NCI-H510A (cell line): ENCODE results near the gene P2RY2.

Experiments used
- DNase-seq: peaks from one replicate; lab custom pipeline; 2025; lab: John Stamatoyannopoulos, UW

P2RY2 gene

GRCh38 chr11:73218106-73218829 is at the start of gene P2RY2:
Gene P2RY2 (plus strand): TSS chr11:73218281. CDS start chr11:73234160, 15,879 bp downstream.
- peak; percentile 85 for DNase-seq

GRCh38 chr11:73168925-73169579 is 49.0 kb upstream of the P2RY2 start:
- DNase-seq, result no peak

- no peak for DNase-seq
Measured at GRCh38 chr11:73170140-73170539, 47.9 kb upstream of the P2RY2 start.

- DNase-seq, result no peak
Measured at GRCh38 chr11:73171436-73172161, 46.5 kb upstream of the P2RY2 start.

GRCh38 chr11:73172992-73173656 is 45.0 kb upstream of the P2RY2 start:
- DNase-seq, result no peak

GRCh38 chr11:73173755-73174494 is 44.2 kb upstream of the P2RY2 start:
- no peak for DNase-seq

- DNase-seq, result no peak
Measured at GRCh38 chr11:73174495-73174791, 43.6 kb upstream of the P2RY2 start.

GRCh38 chr11:73175551-73176144 is 42.4 kb upstream of the P2RY2 start:
- no peak for DNase-seq

GRCh38 chr11:73176145-73176873 is 41.8 kb upstream of the P2RY2 start:
- DNase-seq, result no peak

- DNase-seq, result no peak
Measured at GRCh38 chr11:73176874-73177155, 41.3 kb upstream of the P2RY2 start.

GRCh38 chr11:73177380-73177777 is 40.7 kb upstream of the P2RY2 start:
- DNase-seq, result no peak

- DNase-seq, result peak; percentile 42
Measured at GRCh38 chr11:73177778-73178539, 40.1 kb upstream of the P2RY2 start.

- no peak for DNase-seq
Measured at GRCh38 chr11:73178681-73179080, 39.4 kb upstream of the P2RY2 start.

GRCh38 chr11:73182824-73183321 is 35.2 kb upstream of the P2RY2 start:
- no peak for DNase-seq

- DNase-seq, result peak; percentile 46
Measured at GRCh38 chr11:73184953-73185671, 33.0 kb upstream of the P2RY2 start.

GRCh38 chr11:73185680-73186293 is 32.3 kb upstream of the P2RY2 start:
- no peak for DNase-seq

- no peak for DNase-seq
Measured at GRCh38 chr11:73186294-73186850, 31.7 kb upstream of the P2RY2 start.

- no peak for DNase-seq
Measured at GRCh38 chr11:73186886-73187285, 31.2 kb upstream of the P2RY2 start.

- DNase-seq, result no peak
Measured at GRCh38 chr11:73187854-73188253, 30.2 kb upstream of the P2RY2 start.
